Activated naive CD4-positive, alpha-beta T cell treated with anti-CD3 and anti-CD28 coated beads, Interleukin-2, amount 10 ng/mL, durations not matched to agents 7 days and 5 days (primary cell): Measurements from ENCODE around the gene STK11.

Source experiments
- CTCF ChIA-PET: fragments of 350-600 bp; sonication (Branson Sonifier 250); formaldehyde crosslinking; loops from one replicate; lab custom pipeline; 2021; ENCODE audit warnings: antibody characterized with exemption; lab: Charles Lee
- DNase-seq: peaks from one replicate; pipeline ENCODE4 v3.0.0-alpha.2; 2020
- H3K27ac Mint-ChIP-seq: one replicate; pipeline ENCODE4 v1.8.0; 2021; ENCODE audit warnings: mild to moderate bottlenecking, moderate library complexity, mixed read lengths
- H3K27me3 Mint-ChIP-seq: one replicate; pipeline ENCODE4 v1.8.0; 2021; ENCODE audit warnings: mild to moderate bottlenecking, mixed read lengths
- H3K36me3 Mint-ChIP-seq: one replicate; pipeline ENCODE4 v1.8.0; 2021; ENCODE audit warnings: mixed read lengths
- H3K4me1 Mint-ChIP-seq: one replicate; pipeline ENCODE4 v1.8.0; 2021; ENCODE audit warnings: mixed read lengths
- H3K4me3 Mint-ChIP-seq: one replicate; pipeline ENCODE4 v1.8.0; 2021; ENCODE audit warnings: mild to moderate bottlenecking, moderate library complexity, mixed read lengths
- H3K9me3 Mint-ChIP-seq: one replicate; pipeline ENCODE4 v1.8.0; 2021; ENCODE audit warnings: mixed read lengths

The STK11 gene

DNA sequence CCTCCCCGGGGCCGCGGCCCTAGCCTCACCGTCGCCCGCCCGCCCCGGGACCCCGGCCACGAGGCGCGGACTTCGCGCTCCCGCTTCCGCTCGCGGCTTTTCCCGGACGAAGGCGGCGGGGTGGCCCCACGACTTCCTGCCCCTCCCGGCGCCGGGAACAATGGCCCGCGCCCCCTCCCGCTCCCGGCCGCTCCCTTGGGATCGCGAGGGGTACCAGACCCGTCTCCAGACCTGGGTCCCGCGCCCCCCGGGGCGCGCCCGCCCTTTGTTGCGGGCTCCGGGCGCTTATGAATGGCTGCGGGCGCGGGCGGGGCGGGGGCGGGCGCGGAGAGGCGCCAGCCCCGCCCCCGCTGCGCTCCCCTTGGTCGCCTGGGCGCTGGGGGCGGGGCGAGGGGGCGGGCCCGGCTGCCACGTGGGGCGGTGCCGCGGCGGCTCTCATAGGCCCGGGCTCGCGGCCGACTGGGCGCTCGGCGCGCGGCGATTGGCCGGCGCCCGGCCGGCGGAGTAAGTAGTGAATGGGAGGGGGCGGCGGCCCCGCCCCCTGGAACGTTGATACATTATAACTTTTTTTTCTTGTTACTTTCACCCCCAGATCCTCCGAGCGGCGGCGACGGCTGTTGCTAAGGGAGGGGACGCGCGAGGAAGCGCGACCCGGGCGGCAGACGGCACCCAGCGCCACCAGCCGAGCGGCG lies 43.9 kb downstream of the STK11 start:
- H3K36me3 Mint-ChIP-seq: peaks cover 19% of the 10 kb centered on the region
- CTCF ChIA-PET: interaction anchor here (0.6 to 0.7 kb wide), 2 partner anchors 17 to 19 kb away, joined by 3 to 5 read pairs; partner anchors contain the start of gene CIRBP
- no peaks in the 10 kb centered on the region for H3K9me3 Mint-ChIP-seq

DNA sequence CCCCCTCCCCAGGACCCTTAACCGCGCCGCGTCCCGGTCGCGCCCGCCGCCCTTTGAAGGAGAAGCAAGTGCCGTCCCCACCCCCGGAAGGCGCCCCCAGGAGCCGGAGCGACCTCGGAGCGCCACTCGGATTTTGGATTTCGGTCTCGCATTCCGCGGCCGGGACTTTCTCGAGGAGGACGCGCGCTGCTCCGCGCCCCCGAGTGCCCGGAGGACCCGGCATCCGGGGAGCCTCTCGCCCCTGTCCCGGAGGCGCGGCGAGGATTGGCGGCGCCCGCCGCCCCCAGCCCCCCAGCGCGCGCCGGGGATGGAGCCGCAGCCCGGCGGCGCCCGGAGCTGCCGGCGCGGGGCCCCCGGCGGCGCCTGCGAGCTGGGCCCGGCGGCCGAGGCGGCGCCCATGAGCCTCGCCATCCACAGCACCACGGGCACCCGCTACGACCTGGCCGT lies 44.4 kb downstream of the STK11 start:
- H3K4me3 Mint-ChIP-seq: peak overlapping the region; percentile 79
- H3K4me1 Mint-ChIP-seq: peaks cover 18% of the 10 kb centered on the region
- CTCF ChIA-PET: no interaction called here
- H3K36me3 Mint-ChIP-seq: peaks cover 23% of the 10 kb centered on the region
- no peaks in the 10 kb centered on the region for H3K9me3 Mint-ChIP-seq
- no peaks in the 10 kb centered on the region for H3K27me3 Mint-ChIP-seq
- DNase-seq: no peak
- peak overlapping the region; percentile 90 for H3K27ac Mint-ChIP-seq

More for the DNA sequence above, 43.9 kb downstream of the STK11 start:
- Mint-ChIP-seq H3K4me1 (peaks cover 16% of the 10 kb centered on the region), H3K27me3 (no peaks in the 10 kb centered on the region), H3K4me3 (peak overlapping the region; percentile 79), H3K27ac (peak overlapping the region; percentile 90)
- DNase-seq: peak; percentile 96

DNA sequence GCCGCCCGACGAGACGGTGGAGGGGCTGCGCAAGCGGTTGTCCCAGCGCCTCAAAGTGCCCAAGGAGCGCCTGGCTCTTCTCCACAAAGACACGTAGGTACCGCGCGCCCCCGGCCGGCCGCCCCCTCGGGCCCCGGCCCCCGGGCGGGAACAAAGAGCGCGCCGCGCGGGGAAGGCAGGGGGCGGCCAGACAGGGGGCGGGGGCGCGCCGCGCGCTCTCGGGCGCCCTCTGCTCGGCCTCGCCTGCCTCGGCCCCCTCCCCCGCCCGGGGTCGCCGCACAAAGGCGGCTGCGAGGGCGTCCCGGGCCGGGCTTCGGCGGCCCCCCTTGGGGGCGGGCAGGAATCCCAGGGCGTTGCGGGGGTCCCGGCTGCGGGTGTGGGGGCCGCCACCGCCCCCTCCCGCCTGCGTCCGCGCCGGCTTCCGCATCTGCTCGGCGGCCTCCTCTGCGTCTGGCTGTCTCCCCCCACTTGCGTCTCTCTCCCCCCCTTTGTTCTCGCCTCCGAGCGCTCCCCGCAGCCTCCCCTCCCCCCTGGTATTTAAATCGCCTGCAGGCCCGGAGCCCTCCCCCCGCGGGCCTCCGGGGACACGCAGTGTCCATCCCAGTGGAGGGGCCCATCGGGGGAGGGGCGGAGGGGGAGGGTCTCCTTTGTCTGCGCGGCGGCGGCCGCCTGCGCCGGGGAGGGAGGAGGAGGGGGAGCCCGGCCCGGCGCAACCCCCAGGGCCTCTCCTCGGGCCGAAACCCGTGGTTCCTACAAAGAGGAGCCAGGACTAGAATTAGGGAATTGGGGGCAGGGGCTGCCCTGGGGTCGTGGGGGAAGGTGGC lies 45.1 kb downstream of the STK11 start:
- CTCF ChIA-PET: interaction anchor here (0.9 kb wide), 1 partner anchor 15 kb away, joined by 3 read pairs; no protein-coding TSS in a partner anchor
- no peaks in the 10 kb centered on the region for H3K27me3 Mint-ChIP-seq
- peak; percentile 74 for DNase-seq
- H3K4me3 Mint-ChIP-seq: peak overlapping the region; percentile 95
- H3K36me3 Mint-ChIP-seq: peaks cover 26% of the 10 kb centered on the region
- H3K4me1 Mint-ChIP-seq: peaks cover 21% of the 10 kb centered on the region
- no peaks in the 10 kb centered on the region for H3K9me3 Mint-ChIP-seq
- peak overlapping the region; percentile 95 for H3K27ac Mint-ChIP-seq

DNA sequence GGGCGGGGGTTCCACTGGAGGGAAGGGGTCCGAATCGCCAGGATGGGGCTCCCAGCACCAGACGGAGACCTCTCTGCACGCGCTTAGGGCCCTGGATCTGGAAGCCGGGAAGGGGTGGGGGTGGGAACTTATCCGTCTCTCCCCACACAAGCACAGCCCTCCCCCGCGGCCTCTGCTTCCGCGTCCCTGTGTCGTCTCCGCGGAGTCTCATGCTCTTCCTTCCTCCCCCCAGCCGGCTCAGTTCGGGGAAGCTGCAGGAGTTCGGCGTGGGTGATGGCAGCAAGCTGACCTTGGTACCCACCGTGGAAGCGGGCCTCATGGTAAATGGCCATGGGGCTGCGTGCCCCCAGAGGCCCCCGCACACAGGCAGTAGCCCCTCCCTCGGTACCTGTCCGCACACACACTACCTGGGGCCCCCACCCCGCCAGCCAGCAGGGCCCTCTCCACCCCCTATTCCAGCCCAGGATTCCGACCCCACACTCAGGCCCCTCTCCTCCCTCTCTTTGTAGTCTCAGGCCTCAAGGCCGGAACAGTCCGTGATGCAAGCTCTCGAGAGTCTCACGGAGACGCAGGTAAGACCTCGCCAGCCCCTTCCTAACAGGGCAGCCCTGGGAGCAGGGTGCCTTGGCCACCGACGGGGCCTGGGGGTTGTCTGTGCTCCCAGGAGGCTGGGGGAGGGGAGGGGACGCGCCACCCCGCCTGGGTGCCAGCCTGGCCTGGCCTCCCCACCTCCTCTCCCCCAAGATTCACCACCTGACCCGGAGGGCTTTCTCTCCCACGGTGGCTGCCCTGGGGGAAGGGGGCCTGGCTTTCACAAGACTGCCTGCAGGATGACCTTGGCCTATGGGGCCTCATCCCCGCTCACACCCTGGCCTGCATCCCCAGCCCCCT lies 46.0 kb downstream of the STK11 start:
- Mint-ChIP-seq H3K4me1 (peaks cover 16% of the 10 kb centered on the region), H3K9me3 (no peaks in the 10 kb centered on the region), H3K36me3 (peaks cover 29% of the 10 kb centered on the region), H3K27me3 (no peaks in the 10 kb centered on the region), H3K4me3 (peak overlapping the region; percentile 95), H3K27ac (peak overlapping the region; percentile 95)
- DNase-seq: peak; percentile 83
- CTCF ChIA-PET: interaction anchor here (0.9 kb wide), 1 partner anchor 14 kb away, joined by 3 read pairs; no protein-coding TSS in a partner anchor

DNA sequence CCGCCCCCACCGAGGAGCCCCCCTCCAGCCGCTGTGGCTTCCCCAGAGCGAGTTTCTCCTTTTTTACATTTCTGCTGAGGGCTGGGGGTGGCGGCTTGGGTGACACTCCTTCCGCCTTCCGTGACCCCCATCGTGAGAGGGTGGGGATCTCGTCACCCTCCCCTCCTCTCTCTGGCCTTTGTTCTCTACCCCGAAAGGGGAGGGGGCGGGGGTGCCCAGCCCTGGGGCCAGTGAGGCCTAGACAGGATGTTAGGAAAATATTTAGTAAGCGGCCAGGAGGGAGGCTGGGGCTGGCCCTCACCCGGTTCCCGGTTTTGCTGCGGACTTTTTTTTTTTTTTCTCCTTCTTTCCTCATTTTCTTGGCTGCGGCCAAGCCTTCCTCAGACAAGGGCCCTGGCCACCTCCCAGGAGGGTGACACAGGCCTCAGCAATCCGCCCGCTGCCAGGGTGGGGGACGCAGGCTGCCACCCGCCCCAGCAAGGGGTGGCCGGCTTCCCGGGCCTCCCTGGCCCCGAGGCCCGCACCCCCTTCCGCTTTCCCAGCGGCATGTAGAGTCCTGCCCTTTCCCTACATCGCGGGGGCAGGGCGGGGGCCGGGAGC lies 46.7 kb downstream of the STK11 start:
- H3K36me3 Mint-ChIP-seq: peaks cover 29% of the 10 kb centered on the region
- peaks cover 17% of the 10 kb centered on the region for H3K4me1 Mint-ChIP-seq
- peak overlapping the region; percentile 90 for H3K27ac Mint-ChIP-seq
- H3K9me3 Mint-ChIP-seq: no peaks in the 10 kb centered on the region
- CTCF ChIA-PET: interaction anchor here (1.5 kb wide), 2 partner anchors 9 to 14 kb away, joined by 18 to 19 read pairs; no protein-coding TSS in a partner anchor
- H3K27me3 Mint-ChIP-seq: no peaks in the 10 kb centered on the region
- peak; percentile 83 for DNase-seq
- H3K4me3 Mint-ChIP-seq: peak overlapping the region; percentile 95

DNA sequence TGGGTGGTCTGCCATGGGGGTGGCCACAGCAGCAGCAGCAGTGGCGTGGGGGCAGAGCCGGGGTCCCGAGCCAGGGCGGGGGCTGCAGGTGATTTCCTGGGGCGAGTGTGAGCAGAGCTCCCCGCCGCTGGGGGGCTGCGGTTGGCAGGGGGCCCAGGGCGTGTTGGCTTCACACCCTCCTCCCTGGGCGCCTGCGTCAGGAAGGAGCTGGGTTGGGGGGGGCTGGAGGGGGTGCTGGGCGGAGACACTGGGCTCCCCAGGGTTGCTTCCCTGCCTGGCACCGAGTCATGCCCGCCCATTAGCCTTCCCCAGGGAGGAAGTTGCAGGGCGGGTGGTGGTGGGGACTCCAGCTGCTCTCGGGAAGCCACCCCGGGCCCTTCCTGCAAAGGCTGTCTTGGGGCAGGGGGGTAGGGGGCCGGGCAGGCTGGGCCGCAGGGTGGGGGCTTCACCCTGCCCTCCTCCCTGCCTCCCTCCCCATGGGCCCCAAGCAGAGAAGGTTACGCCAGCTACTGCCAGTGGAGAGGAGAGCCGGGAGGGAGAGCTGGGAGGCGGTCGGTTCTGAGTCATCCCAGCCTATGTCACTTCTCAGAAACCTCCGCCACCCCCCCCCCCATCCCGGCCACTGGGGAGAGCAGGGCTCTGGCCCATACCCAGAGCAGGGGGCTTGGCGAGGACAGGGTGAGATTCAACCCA lies 47.4 kb downstream of the STK11 start:
- no peaks in the 10 kb centered on the region for H3K27me3 Mint-ChIP-seq
- H3K9me3 Mint-ChIP-seq: no peaks in the 10 kb centered on the region
- peaks cover 36% of the 10 kb centered on the region for H3K36me3 Mint-ChIP-seq
- H3K27ac Mint-ChIP-seq: peak overlapping the region; percentile 84
- H3K4me3 Mint-ChIP-seq: peak overlapping the region; percentile 95
- H3K4me1 Mint-ChIP-seq: peaks cover 23% of the 10 kb centered on the region
- peak; percentile 88 for DNase-seq
- CTCF ChIA-PET: interaction anchor here (0.7 to 1.5 kb wide), 3 partner anchors 9 to 158 kb away, joined by 3 to 19 read pairs (median 18); no protein-coding TSS in a partner anchor

DNA sequence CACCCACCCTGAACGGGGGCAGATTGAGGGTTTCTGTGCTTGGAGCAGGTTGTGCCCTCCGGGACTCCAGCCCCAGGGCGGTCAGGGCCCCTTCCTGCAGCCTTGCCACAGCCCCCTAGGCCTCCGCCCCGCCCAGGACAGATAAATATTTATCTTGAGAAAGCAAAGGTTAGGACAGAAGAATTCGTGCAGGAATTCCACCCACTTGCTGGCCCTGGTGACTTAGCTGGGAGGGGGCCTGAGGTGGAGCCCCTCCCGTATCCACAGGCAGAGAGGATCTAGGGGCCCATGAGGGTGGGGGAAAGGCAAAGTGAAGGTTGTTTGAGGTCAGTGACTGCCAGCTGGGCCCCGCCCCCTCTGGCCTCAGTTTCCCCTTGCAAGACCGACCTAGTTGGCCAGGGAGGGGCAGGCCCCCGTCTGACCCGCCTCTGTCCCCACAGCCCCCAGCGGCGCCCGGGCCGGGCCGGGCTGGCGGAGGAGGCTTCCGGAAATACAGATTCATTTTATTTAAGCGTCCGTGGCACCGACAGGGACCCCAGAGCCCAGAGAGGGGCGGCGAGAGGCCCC lies 48.0 kb downstream of the STK11 start:
- peaks cover 40% of the 10 kb centered on the region for H3K36me3 Mint-ChIP-seq

DNA sequence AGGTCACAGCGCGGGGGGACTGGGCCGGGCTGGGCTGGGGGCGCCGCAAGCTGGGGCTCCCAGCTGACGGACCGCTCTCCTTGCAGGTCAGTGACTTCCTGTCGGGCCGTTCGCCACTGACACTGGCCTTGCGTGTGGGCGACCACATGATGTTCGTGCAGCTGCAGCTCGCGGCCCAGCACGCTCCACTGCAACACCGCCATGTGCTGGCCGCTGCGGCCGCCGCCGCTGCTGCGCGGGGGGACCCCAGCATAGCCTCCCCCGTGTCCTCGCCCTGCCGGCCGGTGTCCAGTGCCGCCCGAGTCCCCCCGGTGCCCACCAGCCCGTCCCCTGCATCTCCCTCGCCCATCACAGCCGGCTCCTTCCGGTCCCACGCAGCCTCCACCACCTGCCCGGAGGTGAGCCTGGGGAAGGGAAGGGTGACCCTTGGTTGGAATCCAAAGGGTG lies 48.5 kb downstream of the STK11 start:
- H3K36me3 Mint-ChIP-seq: peaks cover 41% of the 10 kb centered on the region
- no peaks in the 10 kb centered on the region for H3K27me3 Mint-ChIP-seq
- CTCF ChIA-PET: no interaction called here
- peaks cover 34% of the 10 kb centered on the region for H3K4me1 Mint-ChIP-seq
- H3K27ac Mint-ChIP-seq: no peak overlapping the region
- H3K9me3 Mint-ChIP-seq: no peaks in the 10 kb centered on the region
- no peak for DNase-seq
- H3K4me3 Mint-ChIP-seq: no peak overlapping the region

More for the DNA sequence above, 48.0 kb downstream of the STK11 start:
- H3K9me3 Mint-ChIP-seq: no peaks in the 10 kb centered on the region
- no peak for DNase-seq
- H3K27me3 Mint-ChIP-seq: no peaks in the 10 kb centered on the region
- CTCF ChIA-PET: interaction anchor here (0.7 to 1.5 kb wide), 3 partner anchors 10 to 159 kb away, joined by 3 to 19 read pairs (median 18); no protein-coding TSS in a partner anchor
- H3K4me3 Mint-ChIP-seq: peak overlapping the region; percentile 95
- peaks cover 29% of the 10 kb centered on the region for H3K4me1 Mint-ChIP-seq
- peak overlapping the region; percentile 84 for H3K27ac Mint-ChIP-seq

DNA sequence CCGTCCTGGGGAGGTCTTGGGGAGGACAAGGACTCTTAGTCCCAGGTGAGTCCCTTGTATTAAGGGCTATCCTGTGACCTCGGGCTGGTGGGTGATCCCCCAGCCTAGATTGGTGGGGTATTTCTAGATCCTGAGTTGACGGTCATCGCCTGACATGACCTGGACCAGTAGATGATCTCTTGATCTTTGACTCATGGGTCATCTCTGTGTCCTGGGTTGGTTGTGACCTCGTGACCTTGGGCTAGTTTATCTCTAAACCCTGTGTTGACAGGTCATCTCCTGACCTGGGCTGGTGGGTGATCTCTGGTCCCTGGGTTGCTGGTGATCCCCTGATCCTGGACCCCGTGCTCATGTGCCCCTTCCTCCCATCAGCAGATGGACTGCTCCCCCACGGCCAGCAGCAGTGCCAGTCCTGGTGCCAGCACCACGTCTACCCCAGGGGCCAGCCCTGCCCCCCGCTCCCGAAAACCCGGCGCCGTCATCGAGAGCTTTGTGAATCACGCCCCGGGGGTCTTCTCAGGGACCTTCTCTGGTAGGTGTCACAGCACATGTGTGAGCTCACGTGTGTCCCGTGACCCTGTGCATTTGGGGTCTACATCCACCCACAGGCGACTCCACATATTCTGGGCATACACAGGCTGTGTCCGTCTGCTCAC lies 49.1 kb downstream of the STK11 start:
- Mint-ChIP-seq H3K36me3 (peaks cover 43% of the 10 kb centered on the region), H3K4me1 (peaks cover 40% of the 10 kb centered on the region), H3K27ac (peak overlapping the region; percentile 28), H3K4me3 (peak overlapping the region; percentile 23), H3K27me3 (no peaks in the 10 kb centered on the region), H3K9me3 (no peaks in the 10 kb centered on the region)
- DNase-seq: no peak
- CTCF ChIA-PET: interaction anchor here (0.9 to 5.0 kb wide), 2 partner anchors 10 to 12 kb away, joined by 5 to 17 read pairs; no protein-coding TSS in a partner anchor

DNA sequence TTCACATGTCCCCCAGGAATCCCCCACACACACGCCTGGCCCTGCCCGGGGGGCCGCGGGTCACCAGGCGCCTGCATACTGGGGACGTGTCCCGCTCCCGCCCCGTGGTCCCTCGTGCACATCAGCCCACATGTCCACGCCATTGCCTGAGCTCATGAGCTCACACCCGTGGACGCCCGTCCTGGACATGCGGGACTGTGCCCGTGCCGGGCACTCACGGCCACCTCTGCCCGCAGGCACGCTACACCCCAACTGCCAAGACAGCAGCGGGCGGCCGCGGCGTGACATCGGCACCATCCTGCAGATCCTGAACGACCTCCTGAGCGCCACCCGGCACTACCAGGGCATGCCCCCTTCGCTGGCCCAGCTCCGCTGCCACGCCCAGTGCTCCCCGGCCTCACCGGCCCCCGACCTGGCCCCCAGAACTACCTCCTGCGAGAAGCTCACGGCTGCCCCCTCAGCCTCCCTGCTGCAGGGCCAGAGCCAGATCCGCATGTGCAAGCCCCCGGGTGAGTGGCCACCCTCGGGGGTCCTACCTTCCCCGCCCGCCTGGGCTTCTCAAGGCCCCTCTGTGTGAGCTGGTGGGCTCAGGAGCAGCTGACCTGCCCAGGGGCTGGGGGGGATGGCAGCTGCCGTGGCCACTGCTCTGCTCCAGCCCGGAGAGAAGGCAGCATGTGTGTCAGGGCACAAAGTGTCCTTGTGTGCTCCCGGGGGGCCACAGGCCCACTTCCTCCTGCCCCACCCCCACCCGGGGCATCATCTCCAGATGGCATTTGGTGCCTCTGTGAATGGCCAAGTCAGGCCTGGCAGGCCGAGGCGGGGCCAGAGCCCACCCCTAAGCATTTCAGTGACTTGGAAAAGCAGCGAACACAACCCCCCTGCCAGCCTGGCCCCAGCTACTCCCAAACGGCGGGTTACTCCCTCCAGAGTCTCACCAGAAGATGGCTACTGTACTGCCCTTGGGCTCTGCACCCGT lies 49.9 kb downstream of the STK11 start:
- Mint-ChIP-seq H3K4me3 (no peak overlapping the region), H3K4me1 (peaks cover 44% of the 10 kb centered on the region)

More for the DNA sequence above, 49.9 kb downstream of the STK11 start:
- DNase-seq: no peak
- Mint-ChIP-seq H3K36me3 (peaks cover 43% of the 10 kb centered on the region), H3K27ac (no peak overlapping the region), H3K9me3 (no peaks in the 10 kb centered on the region), H3K27me3 (no peaks in the 10 kb centered on the region)
- CTCF ChIA-PET: interaction anchor here (0.9 to 5.0 kb wide), 3 partner anchors 11 kb away, joined by 4 to 17 read pairs (median 5); no protein-coding TSS in a partner anchor
